ENCODE data around the gene OSBPL5. TPM values are rescaled to one million over a fixed set of nuclear protein-coding genes. Genes with fewer than 3 reads are reported as not detected.
"Not testable (repeated sequence)": the region's sequence is repeated elsewhere in the genome, so short reads cannot be mapped to it uniquely, and the experiment has no call there.

Gene OSBPL5
- total RNA-seq, 1 experiment from 2014 or later = 21.1 TPM

GRCh38 chr11:3178349-3178748 is 13.2 kb upstream of the OSBPL5 start:
- H3K27me3 ChIP-seq (ENCODE audit: control insufficient read depth, insufficient read depth, low read length) = no peaks in the 10 kb centered on the region
- H3K36me3 ChIP-seq (replicated peaks; ENCODE audit: control insufficient read depth, insufficient read depth, low read length) = no peaks in the 10 kb centered on the region
- DNase-seq = no peak
- H3K4me3 ChIP-seq (ENCODE audit: insufficient read depth, low read depth, low read length) = no peak overlapping the region

GRCh38 chr11:3177931-3178330 is 12.8 kb upstream of the OSBPL5 start:
- Histone ChIP-seq H3K4me3 (ENCODE audit: insufficient read depth, low read depth, low read length) (no peak overlapping the region), H3K27me3 (ENCODE audit: control insufficient read depth, insufficient read depth, low read length) (no peaks in the 10 kb centered on the region), H3K36me3 (replicated peaks; ENCODE audit: control insufficient read depth, insufficient read depth, low read length) (no peaks in the 10 kb centered on the region)
- DNase-seq = no peak

GRCh38 chr11:3176487-3176886 is 11.4 kb upstream of the OSBPL5 start:
- Histone ChIP-seq H3K36me3 (replicated peaks; ENCODE audit: control insufficient read depth, insufficient read depth, low read length) (no peaks in the 10 kb centered on the region), H3K4me3 (ENCODE audit: insufficient read depth, low read depth, low read length) (no peak overlapping the region), H3K27me3 (ENCODE audit: control insufficient read depth, insufficient read depth, low read length) (no peaks in the 10 kb centered on the region)
- no peak for DNase-seq

- no peak for DNase-seq
- Histone ChIP-seq H3K36me3 (replicated peaks; ENCODE audit: control insufficient read depth, insufficient read depth, low read length) (no peaks in the 10 kb centered on the region), H3K4me3 (ENCODE audit: insufficient read depth, low read depth, low read length) (no peak overlapping the region), H3K27me3 (ENCODE audit: control insufficient read depth, insufficient read depth, low read length) (no peaks in the 10 kb centered on the region)
These were observed 10.1 kb upstream of the OSBPL5 start for GRCh38 chr11:3175194-3175593.

- H3K4me3 ChIP-seq (ENCODE audit: insufficient read depth, low read depth, low read length) = no peak overlapping the region
- DNase-seq = no peak
- no peaks in the 10 kb centered on the region for H3K36me3 ChIP-seq (replicated peaks; ENCODE audit: control insufficient read depth, insufficient read depth, low read length)
- no peaks in the 10 kb centered on the region for H3K27me3 ChIP-seq (ENCODE audit: control insufficient read depth, insufficient read depth, low read length)
These were observed 9.3 kb upstream of the OSBPL5 start for GRCh38 chr11:3174387-3174786.

- Histone ChIP-seq H3K27me3 (ENCODE audit: control insufficient read depth, insufficient read depth, low read length) (no peaks in the 10 kb centered on the region), H3K36me3 (replicated peaks; ENCODE audit: control insufficient read depth, insufficient read depth, low read length) (no peaks in the 10 kb centered on the region), H3K4me3 (ENCODE audit: insufficient read depth, low read depth, low read length) (no peak overlapping the region)
- no peak for DNase-seq
These were observed 8.7 kb upstream of the OSBPL5 start for GRCh38 chr11:3173795-3174194.

GRCh38 chr11:3171931-3172560 is 6.9 kb upstream of the OSBPL5 start:
- no peaks in the 10 kb centered on the region for H3K27me3 ChIP-seq (ENCODE audit: control insufficient read depth, insufficient read depth, low read length)
- DNase-seq = no peak
- H3K36me3 ChIP-seq (replicated peaks; ENCODE audit: control insufficient read depth, insufficient read depth, low read length) = no peaks in the 10 kb centered on the region
- no peak overlapping the region for H3K4me3 ChIP-seq (ENCODE audit: insufficient read depth, low read depth, low read length)

- H3K4me3 ChIP-seq (ENCODE audit: insufficient read depth, low read depth, low read length) = no peak overlapping the region
- no peaks in the 10 kb centered on the region for H3K36me3 ChIP-seq (replicated peaks; ENCODE audit: control insufficient read depth, insufficient read depth, low read length)
- H3K27me3 ChIP-seq (ENCODE audit: control insufficient read depth, insufficient read depth, low read length) = peaks cover 1% of the 10 kb centered on the region; the same call in 1 of the 2 replicates
- DNase-seq = peak; percentile 39
These were observed 5.9 kb upstream of the OSBPL5 start for GRCh38 chr11:3170756-3171650.

- peaks cover 8% of the 10 kb centered on the region for H3K27me3 ChIP-seq (ENCODE audit: control insufficient read depth, insufficient read depth, low read length)
- H3K36me3 ChIP-seq (replicated peaks; ENCODE audit: control insufficient read depth, insufficient read depth, low read length) = no peaks in the 10 kb centered on the region
- DNase-seq = peak; percentile 36
- H3K4me3 ChIP-seq (ENCODE audit: insufficient read depth, low read depth, low read length) = no peak overlapping the region
These were observed 5.1 kb upstream of the OSBPL5 start for GRCh38 chr11:3170044-3170755.

GRCh38 chr11:3169255-3170043 is 4.3 kb upstream of the OSBPL5 start:
- DNase-seq = peak; percentile 81
- no peaks in the 10 kb centered on the region for H3K36me3 ChIP-seq (replicated peaks; ENCODE audit: control insufficient read depth, insufficient read depth, low read length)
- H3K27me3 ChIP-seq (ENCODE audit: control insufficient read depth, insufficient read depth, low read length) = peaks cover 8% of the 10 kb centered on the region
- no peak overlapping the region for H3K4me3 ChIP-seq (ENCODE audit: insufficient read depth, low read depth, low read length)

GRCh38 chr11:3168742-3169254 is 3.7 kb upstream of the OSBPL5 start:
- not testable (repeated sequence) for DNase-seq; H3K4me3 ChIP-seq (ENCODE audit: insufficient read depth, low read depth, low read length); H3K36me3 ChIP-seq (replicated peaks; ENCODE audit: control insufficient read depth, insufficient read depth, low read length); H3K27me3 ChIP-seq (ENCODE audit: control insufficient read depth, insufficient read depth, low read length)

GRCh38 chr11:3167143-3168119 is 2.3 kb upstream of the OSBPL5 start:
- no peaks in the 10 kb centered on the region for H3K36me3 ChIP-seq (replicated peaks; ENCODE audit: control insufficient read depth, insufficient read depth, low read length)
- H3K4me3 ChIP-seq (ENCODE audit: insufficient read depth, low read depth, low read length) = no peak overlapping the region
- peak; percentile 32 for DNase-seq
- peaks cover 8% of the 10 kb centered on the region for H3K27me3 ChIP-seq (ENCODE audit: control insufficient read depth, insufficient read depth, low read length)
